K562 (cell line): ENCODE results near the gene DOCK8. TPM values are rescaled to one million over a fixed set of nuclear protein-coding genes. Genes with fewer than 3 reads are reported as not detected.
A peak's percentile ranks its signal among the peaks of the same experiment; 100 is the strongest.

ENCODE experiments used
- ATAC-seq: fragments of 200-7000 bp; cut with Tn5 transposase; 3 replicates; pipeline ENCODE4 v1.9.1; 2020; ENCODE audit warnings: moderate library complexity
- BruUV-seq: library from RNA; stranded (reverse); fragments of 400-500 nt; replicated peaks from 2 replicates; lab custom pipeline; 2021; lab: Mats Ljungman, UMichigan
- CTCF ChIA-PET: fragments of 300-600 bp; formaldehyde crosslinking; extraction: SDS; loops from one replicate; lab custom pipeline; 2021; ENCODE audit warnings: low intra/inter-chr PET ratio; lab: Yijun Ruan, JAX
- POLR2A ChIA-PET: fragments of 300-600, 350-650 bp; sonication (Branson Sonifier 250); formaldehyde crosslinking; extraction: SDS; loops from one replicate; lab custom pipeline; 2021; ENCODE audit warnings: antibody characterized with exemption, inconsistent platforms; lab: Yijun Ruan, JAX
- DNase-seq, 4 experiments: peaks; one replicate each; pipeline versions ENCODE4 v3.0.0 to v3.0.0-alpha.2; 2011 to 2018; ENCODE audit warnings: low spot score in 3 of 4, mixed read lengths in 3 of 4; ENCODE audit errors: extremely low read depth in 1 of 4
- FAIRE-seq: peaks from 2 replicates; lab custom pipeline; 2011; peaks lifted over from hg19 to GRCh38; lab: Jason Lieb, UNC
- H2AFZ ChIP-seq: 2 replicates; pipeline ENCODE4 v1.6.0; 2011; ENCODE audit warnings: low read depth, low read length, control low read depth, inconsistent platforms
- H3K27ac ChIP-seq: fragments of 200-600 bp; 3 replicates; pipeline ENCODE4 v1.8.0; 2011; ENCODE audit warnings: low read depth, mild to moderate bottlenecking, control low read depth, inconsistent platforms, low read length, moderate library complexity, mixed read lengths; ENCODE audit errors: extremely low read depth
- H3K27me3 ChIP-seq, 2 experiments: fragments of 300-600 bp in 1 of 2; 2 replicates in 1 of 2; 3 replicates in 1 of 2; pipeline versions ENCODE4 v1.6.0 to v1.8.0; 2011; ENCODE audit warnings: inconsistent platforms in 2 of 2, low read length in 2 of 2, mild to moderate bottlenecking in 1 of 2, mixed read lengths in 1 of 2, moderate library complexity in 1 of 2; ENCODE audit not compliant: control insufficient read depth in 2 of 2, insufficient read depth in 2 of 2
- H3K36me3 ChIP-seq: fragments of 300-600 bp; 3 replicates; pipeline ENCODE4 v1.8.0; 2011; ENCODE audit warnings: mild to moderate bottlenecking, low read length, inconsistent platforms; ENCODE audit not compliant: control insufficient read depth, insufficient read depth
- H3K4me1 ChIP-seq, 2 experiments: fragments of 200-600 bp in 1 of 2; replicated peaks in 1 of 2; 2 replicates in 1 of 2; 3 replicates in 1 of 2; pipeline versions ENCODE4 v1.5.1 to v1.8.0; 2011; ENCODE audit warnings: inconsistent platforms in 2 of 2, low read length in 2 of 2, mild to moderate bottlenecking in 1 of 2, mixed read lengths in 1 of 2, moderate library complexity in 1 of 2; ENCODE audit not compliant: control insufficient read depth in 2 of 2, insufficient read depth in 2 of 2
- H3K4me2 ChIP-seq: 2 replicates; pipeline ENCODE4 v1.6.1; 2011; ENCODE audit warnings: low read length, control low read depth, inconsistent platforms, mixed read lengths; ENCODE audit not compliant: insufficient read depth
- H3K4me3 ChIP-seq: fragments of 200-600 bp; sonication (generic), shearing (Covaris generic); 2 replicates; pipeline ENCODE4 v1.5.1; 2016; ENCODE audit warnings: control low read depth, inconsistent platforms
- H3K79me2 ChIP-seq: fragments of 200-600 bp; 3 replicates; pipeline ENCODE4 v1.8.0; 2011; ENCODE audit warnings: low read length, inconsistent platforms; ENCODE audit not compliant: control insufficient read depth, insufficient read depth
- H3K9ac ChIP-seq, 2 experiments: 2 replicates each; pipeline versions ENCODE4 v1.6.0 to v1.6.1; 2011; ENCODE audit warnings: low read depth in 2 of 2, low read length in 2 of 2, control low read depth in 1 of 2, inconsistent platforms in 1 of 2, mild to moderate bottlenecking in 1 of 2, mixed read lengths in 1 of 2; ENCODE audit not compliant: insufficient read depth in 1 of 2
- H3K9me1 ChIP-seq: one replicate; pipeline ENCODE4 v1.6.0; 2011; ENCODE audit warnings: inconsistent platforms, mild to moderate bottlenecking, low read length, moderate library complexity; ENCODE audit not compliant: control insufficient read depth, insufficient read depth
- H3K9me3 ChIP-seq: replicated peaks from 2 replicates; pipeline ENCODE4 v1.5.1; 2011; ENCODE audit warnings: low read depth, low read length, inconsistent platforms; ENCODE audit not compliant: control insufficient read depth, insufficient read depth
- H4K20me1 ChIP-seq: replicated peaks from 2 replicates; pipeline ENCODE4 v1.6.1; 2011; ENCODE audit warnings: low read length, inconsistent platforms, mixed read lengths; ENCODE audit not compliant: control insufficient read depth, insufficient read depth
- CREBBP ChIP-seq: IDR thresholded peaks from one replicate; pipeline ENCODE4 v1.6.1; 2012; ENCODE audit warnings: low read depth, mild to moderate bottlenecking, control low read depth, inconsistent platforms, low read length
- GATAD2A ChIP-seq: fragments of 450-650 bp; IDR thresholded peaks from 2 replicates; pipeline ENCODE4 v1.6.1; 2017
- KDM5B ChIP-seq: fragments of 200-600 bp; sonication (generic); IDR thresholded peaks from 2 replicates; pipeline ENCODE4 v1.6.1; 2012; ENCODE audit warnings: low read depth, mild to moderate bottlenecking, moderate library complexity, low read length, control low read depth, inconsistent platforms; ENCODE audit not compliant: insufficient replicate concordance
- MEIS2 ChIP-seq: fragments of 450-650 bp; IDR thresholded peaks from 2 replicates; pipeline ENCODE4 v1.6.1; 2014; ENCODE audit warnings: mild to moderate bottlenecking; ENCODE audit not compliant: partially characterized antibody
- NRF1 ChIP-seq, 2 experiments: fragments of 450-650 bp; IDR thresholded peaks in 1 of 2; conservative IDR thresholded peaks in 1 of 2; 2 replicates each; pipeline ENCODE4 v1.6.1; 2014; ENCODE audit warnings: mild to moderate bottlenecking in 2 of 2
- PHF8 ChIP-seq: fragments of 200-600 bp; sonication (generic); IDR thresholded peaks from 2 replicates; pipeline ENCODE4 v1.6.1; 2012; ENCODE audit warnings: mixed run types, mild to moderate bottlenecking, inconsistent platforms, low read length, moderate library complexity, borderline replicate concordance
- POLR2A ChIP-seq: fragments of 450-650 bp; conservative IDR thresholded peaks from 2 replicates; pipeline ENCODE4 v1.6.1; 2016
- SAP30 ChIP-seq: fragments of 200-600 bp; sonication (generic); IDR thresholded peaks from 2 replicates; pipeline ENCODE4 v1.6.1; 2012; ENCODE audit warnings: borderline replicate concordance, low read depth, mild to moderate bottlenecking, moderate library complexity, low read length, control low read depth, inconsistent platforms; ENCODE audit not compliant: insufficient read depth, poor library complexity, severe bottlenecking
- SIRT6 ChIP-seq: IDR thresholded peaks from one replicate; pipeline ENCODE4 v1.6.1; 2012; ENCODE audit warnings: low read depth, mild to moderate bottlenecking, control low read depth, inconsistent platforms, low read length, moderate library complexity
- TCF7 ChIP-seq: sonication (generic); IDR thresholded peaks from 2 replicates; pipeline ENCODE4 v1.6.1; 2016; ENCODE audit warnings: antibody characterized with exemption, borderline replicate concordance
- ZBTB1 ChIP-seq: sonication (generic); formaldehyde crosslinking; IDR thresholded peaks from 2 replicates; pipeline ENCODE4 v1.8.1; 2023; ENCODE audit warnings: missing genetic modification reagents, low read depth, mild to moderate bottlenecking, borderline replicate concordance
- WGBS: fragments of 100-300 bp; shearing (Covaris generic); methylation state at CpG from one replicate; pipeline ENCODE4 v1.1.6; 2016; ENCODE audit warnings: low coverage, mixed read lengths; ENCODE audit not compliant: insufficient coverage; ENCODE audit errors: missing lambda C conversion rate; 5-methylcytosine and 5-hydroxymethylcytosine counted together
- in situ Hi-C: fragments of 300-500 bp; cut with MboI; formaldehyde crosslinking; loops from 4 replicates; pipeline ENCODE4 v1.15.0; 2018; ENCODE audit warnings: inconsistent platforms, mixed read lengths
- intact Hi-C: fragments of 100-400 bp; cut with micrococcal nuclease; formaldehyde crosslinking; loops from 2 replicates; pipeline ENCODE4 v1.14.2; 2022
- polyA plus RNA-seq, 8 experiments: library from polyadenylated mRNA; depleted of rRNA in 4 of 8; stranded (reverse) in 5 of 8; unstranded in 3 of 8; fragments of >200 nt; fragmentation: Nextera tagmentation in 2 of 8; fragmentation: Illumina TruSeq in 1 of 8; extraction: Ambion mirVana in 2 of 8; extraction: Trizol in 1 of 8; gene quantifications; 2 replicates each; pipeline versions ENCODE4 v1.2.1 to v1.2.3, GENCODE V29; 2011 to 2014; ENCODE audit warnings: inconsistent platforms in 1 of 8, missing spikeins in 1 of 8
- total RNA-seq, 7 experiments: library from RNA; depleted of rRNA in 6 of 7; stranded (reverse); fragments of >200 nt in 6 of 7; fragmentation: Illumina TruSeq in 2 of 7; extraction: Trizol in 2 of 7; gene quantifications; 2 replicates each; pipeline versions ENCODE4 v1.2.1 to v1.2.3, GENCODE V29; 2011 to 2021; ENCODE audit warnings: low replicate concordance in 1 of 7
- TF ChIP-seq, protein P1 (sequence below): fragments of 250-450 bp; sonication (Bioruptor Pico); IDR thresholded peaks from 2 replicates; pipeline ENCODE4 v1.4.0; 2020
- TF ChIP-seq, protein P2 (sequence below): fragments of 450-650 bp; formaldehyde crosslinking; IDR thresholded peaks from 2 replicates; pipeline ENCODE4 v1.4.0; 2020; ENCODE audit warnings: mild to moderate bottlenecking, moderate library complexity

The DOCK8 gene
- total and polyA plus RNA-seq, 9 of the 15 experiments (the other 6 are each of a cell fraction or from before 2014, with no cell fraction given): 14.4 to 53.8 (median 25.1) TPM

- POLR2A ChIA-PET: interaction anchor here (0.7 to 1.2 kb wide), 3 partner anchors 10 to 380 kb away, joined by 3 to 4 read pairs (median 4); partner anchors contain the start of gene KANK1
- FAIRE-seq: peak; percentile 56
- peak overlapping the region; percentile 32; the same call in 2 of the 3 replicates for H3K27ac ChIP-seq
- peaks cover 11 to 13% of the 10 kb centered on the region in 2 experiments; a peak in 4 of 5 replicates for H3K4me1 ChIP-seq
- peak overlapping the region; percentile 41 for H3K4me3 ChIP-seq
- H3K9me1 ChIP-seq: peaks cover 3% of the 10 kb centered on the region
- peaks cover 8% of the 10 kb centered on the region; the same call in 2 of the 3 replicates for H3K36me3 ChIP-seq
- H4K20me1 ChIP-seq: no peaks in the 10 kb centered on the region
- BruUV-seq: no TSS peak
- peak; percentile 86 to 94 (median 88) for DNase-seq
- peak overlapping the region; percentile 57 to 90 for H3K9ac ChIP-seq
- H3K79me2 ChIP-seq: peaks cover 4% of the 10 kb centered on the region; the same call in 1 of the 3 replicates
- intact Hi-C loops (no loop called here), in situ Hi-C loops (no loop called here)
- no peaks in the 10 kb centered on the region for H3K9me3 ChIP-seq
- peak overlapping the region; percentile 99 for H2AFZ ChIP-seq
- 30% methylated on average over 23 of the region's 49 CpGs for WGBS
- H3K4me2 ChIP-seq: peak overlapping the region; percentile 97
- CTCF ChIA-PET: no interaction called here
- H3K27me3 ChIP-seq: no peaks in the 10 kb centered on the region
- ATAC-seq: peak; percentile 97
- TF ChIP-seq POLR2A (peak; percentile 72), PHF8 (peak; percentile 52; the same call in 1 of the 2 replicates), SIRT6 (no peak), NRF1 (conservative IDR thresholded peaks at IDR 0.05 in 1 of 2, IDR thresholded peaks at IDR 0.05 in 1 of 2) (peak; percentile 95 to 96), ZBTB1 (CRISPR knock-in tag) (0 out of 2 replicates have a peak, but pooled peaks have one; percentile 37), GATAD2A (no peak), CREBBP (no peak), MEIS2 (peak; percentile 77), KDM5B (peak; percentile 67), TCF7 (no peak), SAP30 (no peak)
- TF ChIP-seq, protein P1, sequence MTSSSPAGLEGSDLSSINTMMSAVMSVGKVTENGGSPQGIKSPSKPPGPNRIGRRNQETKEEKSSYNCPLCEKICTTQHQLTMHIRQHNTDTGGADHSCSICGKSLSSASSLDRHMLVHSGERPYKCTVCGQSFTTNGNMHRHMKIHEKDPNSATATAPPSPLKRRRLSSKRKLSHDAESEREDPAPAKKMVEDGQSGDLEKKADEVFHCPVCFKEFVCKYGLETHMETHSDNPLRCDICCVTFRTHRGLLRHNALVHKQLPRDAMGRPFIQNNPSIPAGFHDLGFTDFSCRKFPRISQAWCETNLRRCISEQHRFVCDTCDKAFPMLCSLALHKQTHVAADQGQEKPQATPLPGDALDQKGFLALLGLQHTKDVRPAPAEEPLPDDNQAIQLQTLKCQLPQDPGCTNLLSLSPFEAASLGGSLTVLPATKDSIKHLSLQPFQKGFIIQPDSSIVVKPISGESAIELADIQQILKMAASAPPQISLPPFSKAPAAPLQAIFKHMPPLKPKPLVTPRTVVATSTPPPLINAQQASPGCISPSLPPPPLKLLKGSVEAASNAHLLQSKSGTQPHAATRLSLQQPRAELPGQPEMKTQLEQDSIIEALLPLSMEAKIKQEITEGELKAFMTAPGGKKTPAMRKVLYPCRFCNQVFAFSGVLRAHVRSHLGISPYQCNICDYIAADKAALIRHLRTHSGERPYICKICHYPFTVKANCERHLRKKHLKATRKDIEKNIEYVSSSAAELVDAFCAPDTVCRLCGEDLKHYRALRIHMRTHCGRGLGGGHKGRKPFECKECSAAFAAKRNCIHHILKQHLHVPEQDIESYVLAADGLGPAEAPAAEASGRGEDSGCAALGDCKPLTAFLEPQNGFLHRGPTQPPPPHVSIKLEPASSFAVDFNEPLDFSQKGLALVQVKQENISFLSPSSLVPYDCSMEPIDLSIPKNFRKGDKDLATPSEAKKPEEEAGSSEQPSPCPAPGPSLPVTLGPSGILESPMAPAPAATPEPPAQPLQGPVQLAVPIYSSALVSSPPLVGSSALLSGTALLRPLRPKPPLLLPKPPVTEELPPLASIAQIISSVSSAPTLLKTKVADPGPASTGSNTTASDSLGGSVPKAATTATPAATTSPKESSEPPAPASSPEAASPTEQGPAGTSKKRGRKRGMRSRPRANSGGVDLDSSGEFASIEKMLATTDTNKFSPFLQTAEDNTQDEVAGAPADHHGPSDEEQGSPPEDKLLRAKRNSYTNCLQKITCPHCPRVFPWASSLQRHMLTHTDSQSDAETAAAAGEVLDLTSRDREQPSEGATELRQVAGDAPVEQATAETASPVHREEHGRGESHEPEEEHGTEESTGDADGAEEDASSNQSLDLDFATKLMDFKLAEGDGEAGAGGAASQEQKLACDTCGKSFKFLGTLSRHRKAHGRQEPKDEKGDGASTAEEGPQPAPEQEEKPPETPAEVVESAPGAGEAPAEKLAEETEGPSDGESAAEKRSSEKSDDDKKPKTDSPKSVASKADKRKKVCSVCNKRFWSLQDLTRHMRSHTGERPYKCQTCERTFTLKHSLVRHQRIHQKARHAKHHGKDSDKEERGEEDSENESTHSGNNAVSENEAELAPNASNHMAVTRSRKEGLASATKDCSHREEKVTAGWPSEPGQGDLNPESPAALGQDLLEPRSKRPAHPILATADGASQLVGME (CRISPR knock-in tag): no peak
- TF ChIP-seq, protein P2, sequence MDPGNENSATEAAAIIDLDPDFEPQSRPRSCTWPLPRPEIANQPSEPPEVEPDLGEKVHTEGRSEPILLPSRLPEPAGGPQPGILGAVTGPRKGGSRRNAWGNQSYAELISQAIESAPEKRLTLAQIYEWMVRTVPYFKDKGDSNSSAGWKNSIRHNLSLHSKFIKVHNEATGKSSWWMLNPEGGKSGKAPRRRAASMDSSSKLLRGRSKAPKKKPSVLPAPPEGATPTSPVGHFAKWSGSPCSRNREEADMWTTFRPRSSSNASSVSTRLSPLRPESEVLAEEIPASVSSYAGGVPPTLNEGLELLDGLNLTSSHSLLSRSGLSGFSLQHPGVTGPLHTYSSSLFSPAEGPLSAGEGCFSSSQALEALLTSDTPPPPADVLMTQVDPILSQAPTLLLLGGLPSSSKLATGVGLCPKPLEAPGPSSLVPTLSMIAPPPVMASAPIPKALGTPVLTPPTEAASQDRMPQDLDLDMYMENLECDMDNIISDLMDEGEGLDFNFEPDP (CRISPR knock-in tag): no peak
These were observed 255.2 kb downstream of the DOCK8 start for GRCh38 chr9:469672-470551.
